SKM-1 (cell line): ENCODE data around the gene COL27A1.

Source experiments
- DNase-seq: peaks from one replicate; lab custom pipeline; 2025; ENCODE audit not compliant: unreplicated experiment; lab: John Stamatoyannopoulos, UW

The COL27A1 gene

DNA sequence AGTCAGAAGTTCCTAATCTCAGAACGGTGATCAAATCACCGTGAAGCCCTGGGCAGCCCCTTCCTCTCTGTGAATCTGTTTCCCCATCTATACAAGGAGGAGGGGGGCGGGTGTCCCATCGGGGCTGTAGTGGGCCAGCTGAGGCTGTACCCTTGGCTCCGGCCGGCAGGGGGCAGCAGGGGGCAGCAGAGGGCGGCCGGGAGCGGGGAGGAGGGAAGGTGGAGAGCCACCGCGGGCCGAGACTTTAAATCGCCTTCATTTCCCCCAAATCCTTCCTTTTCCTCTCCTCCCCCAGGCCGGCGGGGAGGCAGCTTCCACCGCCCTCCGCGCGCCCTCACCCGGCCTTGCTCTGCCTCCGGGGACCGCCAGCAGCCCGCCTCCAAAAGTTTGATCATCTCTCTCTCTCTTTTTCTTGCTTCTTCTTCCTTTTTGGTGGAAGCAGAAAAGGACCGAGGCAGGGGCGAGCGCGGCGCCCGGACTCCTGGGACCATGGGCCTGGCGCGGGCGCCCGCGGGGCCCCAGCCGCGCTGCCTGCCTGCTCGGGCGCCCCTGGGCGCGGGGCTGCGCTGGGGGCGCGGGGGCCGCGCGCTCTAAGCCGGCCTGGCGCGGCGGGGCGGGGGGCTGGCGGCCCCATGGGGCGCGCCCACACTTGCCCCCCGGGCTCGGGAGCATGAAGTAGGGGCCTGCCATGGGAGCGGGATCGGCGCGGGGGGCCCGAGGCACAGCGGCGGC is at the start of gene COL27A1:
Gene COL27A1 (plus strand): TSS at position 275 of the 732 bp plus-strand sequence. CDS start 414 bp downstream, at position 689.
- DNase-seq: peak; percentile 8

DNA sequence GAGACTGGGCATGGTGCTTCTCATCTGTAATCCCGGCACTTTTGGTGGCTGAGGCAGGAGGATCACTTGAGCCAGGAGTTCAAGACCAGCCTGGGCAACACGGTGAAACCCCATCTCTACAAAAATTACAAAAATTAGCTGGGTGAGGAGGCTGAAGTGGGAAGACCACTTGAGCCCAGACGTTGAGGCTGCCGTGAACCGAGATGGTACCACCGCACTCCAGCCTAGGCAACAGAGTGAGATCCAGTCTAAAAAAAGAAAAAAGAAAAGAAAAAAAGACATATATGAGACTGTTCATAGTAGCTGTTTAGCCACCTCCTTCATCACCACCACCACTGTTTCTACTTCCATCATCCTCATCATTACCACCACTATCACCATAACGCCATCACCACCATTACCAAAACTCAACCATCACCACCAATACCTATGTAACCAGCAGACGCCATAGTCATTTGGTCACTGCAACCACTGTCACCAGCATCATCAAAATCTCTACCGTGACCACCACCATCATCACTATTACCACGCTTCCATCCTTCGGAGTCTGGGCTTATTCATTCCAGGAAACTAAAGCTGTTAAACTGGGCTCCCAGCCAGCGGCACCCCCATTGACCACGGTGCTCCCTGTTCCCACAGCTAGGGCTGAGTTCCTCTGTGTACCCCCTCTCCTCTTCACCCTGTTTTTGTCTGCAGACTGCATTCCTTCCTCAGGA is 47.9 kb upstream of the COL27A1 start:
- no peak for DNase-seq

DNA sequence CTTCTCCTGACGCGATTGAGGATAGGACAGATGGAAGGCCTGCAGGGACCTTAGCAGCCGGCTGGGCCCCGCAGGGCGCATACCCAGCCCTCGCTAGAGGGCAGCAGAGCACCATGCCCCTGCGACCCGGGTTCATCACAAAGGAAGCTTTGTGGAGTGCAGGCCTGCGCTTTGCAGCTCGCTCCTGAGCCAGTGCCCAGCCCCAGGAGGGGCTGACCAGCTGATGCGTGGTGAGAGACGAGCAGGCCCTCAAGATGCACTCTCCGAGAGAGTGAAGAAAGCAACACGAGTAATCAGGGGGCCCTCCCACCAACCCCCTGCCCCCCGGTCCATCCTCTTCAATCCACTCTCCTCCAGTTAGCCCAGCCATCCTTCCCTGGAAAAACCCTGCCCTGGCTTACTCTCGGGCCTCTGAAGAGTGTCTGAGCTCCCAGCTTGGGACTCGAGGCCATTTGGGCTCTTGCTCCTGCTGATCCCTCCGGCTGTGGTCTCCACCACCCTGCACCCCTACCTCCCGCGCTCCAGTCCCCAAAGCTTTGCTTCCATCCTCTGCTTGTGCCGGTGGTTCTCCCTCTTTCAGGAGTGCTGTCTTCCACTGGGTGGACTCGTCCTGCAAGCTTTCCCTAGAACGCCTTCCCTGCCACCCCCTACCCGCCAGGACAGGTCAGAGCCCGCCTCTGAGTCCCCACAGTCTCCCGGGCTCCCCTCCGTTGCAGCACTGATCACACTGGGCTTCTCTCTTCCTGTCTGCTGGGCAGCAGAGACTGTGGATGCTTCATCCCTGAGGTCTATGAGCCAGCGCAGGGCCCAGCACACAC is 47.1 kb upstream of the COL27A1 start:
- no peak for DNase-seq

DNA sequence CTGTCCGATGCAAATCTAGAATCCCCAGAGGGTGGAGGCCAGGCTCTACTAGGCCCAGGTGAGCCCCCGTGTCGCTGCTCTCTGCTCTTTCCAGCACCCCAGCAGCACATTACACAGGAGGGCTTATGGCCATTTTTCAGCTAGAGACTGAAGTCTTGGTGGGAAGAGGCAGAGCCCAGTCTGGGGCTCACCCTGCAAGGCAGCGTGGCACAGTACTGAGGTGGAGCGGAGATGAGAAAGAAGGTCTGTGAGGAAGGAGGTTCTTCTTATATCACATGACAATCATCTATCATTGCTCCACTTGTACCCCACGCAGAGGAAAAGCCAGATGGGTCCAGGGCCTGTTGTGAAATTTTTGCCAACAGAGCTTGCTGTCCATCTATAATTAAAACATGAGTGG is 46.2 kb upstream of the COL27A1 start:
- DNase-seq: no peak

DNA sequence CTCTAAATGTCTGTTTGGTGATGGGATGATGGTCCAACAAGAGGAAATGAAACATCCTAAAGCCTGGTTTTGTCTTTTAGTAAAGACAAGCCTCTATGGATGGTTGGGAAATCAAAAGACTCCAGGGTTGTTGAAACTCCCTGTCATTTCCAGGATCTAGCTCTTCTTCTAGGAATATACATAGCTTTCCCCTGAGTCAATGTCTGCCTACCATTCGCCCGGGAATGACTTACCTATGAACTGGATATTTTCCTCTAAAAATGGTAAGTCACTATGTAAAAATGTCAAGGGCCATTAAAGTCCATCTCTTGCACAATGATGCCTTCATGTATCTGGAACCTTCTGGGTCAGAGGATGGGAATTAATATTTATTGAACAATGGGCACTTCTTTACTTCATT is 45.2 kb upstream of the COL27A1 start:
- no peak for DNase-seq

DNA sequence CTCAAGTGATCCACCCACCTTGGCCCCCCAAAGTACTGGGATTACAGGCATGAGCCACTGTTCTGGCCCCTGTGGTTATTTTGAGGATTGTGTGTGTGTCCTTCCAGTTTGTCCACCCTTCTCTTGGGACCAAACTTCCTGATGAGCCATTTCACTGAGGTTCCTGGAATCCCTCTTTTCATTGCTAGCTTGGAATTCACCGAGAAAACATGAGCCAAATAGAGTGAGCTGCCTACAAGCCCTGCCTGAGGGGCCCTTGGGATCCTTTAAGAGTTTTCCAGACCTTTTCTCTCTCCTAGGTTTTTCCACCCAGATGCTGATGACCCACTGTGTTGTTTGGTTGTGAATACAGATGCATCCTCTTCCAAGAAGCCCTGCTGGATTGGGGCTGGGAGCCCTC is 43.0 kb upstream of the COL27A1 start:
- no peak for DNase-seq

DNA sequence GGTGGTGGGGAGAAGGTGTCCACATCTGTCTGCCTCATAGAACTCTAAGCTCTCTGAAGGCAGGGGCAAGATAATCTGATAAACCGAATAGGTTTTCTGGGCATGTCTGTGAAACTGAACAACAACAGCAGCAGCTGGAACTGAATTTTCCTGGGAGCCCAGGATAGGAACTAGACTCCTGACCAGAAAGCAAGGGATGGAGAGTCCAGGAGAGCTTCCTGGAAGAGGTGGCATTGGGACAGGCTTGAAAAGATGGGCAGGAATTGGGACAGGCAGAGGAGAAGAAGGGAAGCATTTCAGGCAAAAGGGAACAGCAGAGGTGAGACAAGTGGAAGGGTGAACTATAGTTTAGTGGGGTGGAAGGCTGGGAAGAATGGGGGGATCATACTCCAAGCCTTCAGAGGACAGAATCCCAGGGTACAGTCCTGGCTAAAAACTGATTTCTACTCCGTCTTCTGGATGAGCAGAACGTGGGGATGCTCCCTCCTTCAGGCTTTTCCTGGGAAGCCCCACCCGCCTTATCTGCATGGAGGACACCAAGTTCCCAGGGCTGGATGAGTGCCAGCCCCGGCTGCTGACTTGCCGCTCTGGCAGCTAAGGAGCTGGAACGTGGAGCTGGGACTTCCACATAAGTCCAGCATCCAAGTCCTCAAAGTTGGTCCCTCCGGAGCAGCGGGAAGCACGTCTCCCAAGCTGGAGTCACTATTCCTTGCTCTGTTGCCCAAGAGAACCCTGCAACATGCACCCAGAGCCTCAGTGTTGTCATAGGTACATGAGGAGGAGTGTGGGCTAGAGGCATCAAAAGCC is 42.4 kb upstream of the COL27A1 start:
- no peak for DNase-seq

DNA sequence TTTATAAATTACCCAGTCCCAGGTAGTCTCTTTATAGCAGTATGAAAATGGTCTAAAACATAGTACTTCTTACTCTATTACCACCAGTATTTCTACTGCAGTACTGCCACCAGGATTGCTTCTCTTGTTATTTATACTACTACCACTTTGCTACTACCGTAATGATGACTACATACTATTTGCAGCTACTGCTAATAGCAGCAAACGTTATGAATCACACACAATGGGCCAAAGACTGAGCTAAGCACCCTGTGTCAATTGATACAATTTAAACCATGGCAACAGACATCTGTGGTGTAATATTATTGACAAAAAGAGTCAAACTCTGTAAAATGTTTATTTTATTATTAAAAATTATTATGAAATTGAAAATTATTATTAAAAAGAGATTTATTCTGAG is 41.0 kb upstream of the COL27A1 start:
- DNase-seq: no peak

DNA sequence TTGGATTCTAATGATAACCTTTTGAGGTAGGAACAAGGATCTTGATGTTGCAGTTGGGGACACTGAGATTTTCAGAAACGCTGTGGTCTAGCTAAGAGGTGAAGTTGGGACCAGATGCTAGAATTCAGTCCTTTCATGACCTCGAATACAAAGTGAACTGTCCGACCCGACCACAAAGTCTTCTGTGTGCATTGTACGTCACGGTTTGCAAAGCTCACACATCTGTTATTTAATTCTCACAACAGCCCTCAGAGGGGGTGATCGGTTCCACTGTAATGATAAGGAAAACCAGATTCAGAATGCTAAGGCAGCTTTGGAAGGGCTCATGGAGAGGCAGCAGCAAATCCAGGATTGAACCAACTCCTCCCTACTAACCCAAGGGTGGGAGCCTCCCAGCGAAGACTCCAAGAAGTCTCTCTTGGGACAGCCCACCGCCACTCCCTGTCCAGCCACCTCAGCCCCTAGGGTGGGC is 39.6 kb upstream of the COL27A1 start:
- DNase-seq: no peak

DNA sequence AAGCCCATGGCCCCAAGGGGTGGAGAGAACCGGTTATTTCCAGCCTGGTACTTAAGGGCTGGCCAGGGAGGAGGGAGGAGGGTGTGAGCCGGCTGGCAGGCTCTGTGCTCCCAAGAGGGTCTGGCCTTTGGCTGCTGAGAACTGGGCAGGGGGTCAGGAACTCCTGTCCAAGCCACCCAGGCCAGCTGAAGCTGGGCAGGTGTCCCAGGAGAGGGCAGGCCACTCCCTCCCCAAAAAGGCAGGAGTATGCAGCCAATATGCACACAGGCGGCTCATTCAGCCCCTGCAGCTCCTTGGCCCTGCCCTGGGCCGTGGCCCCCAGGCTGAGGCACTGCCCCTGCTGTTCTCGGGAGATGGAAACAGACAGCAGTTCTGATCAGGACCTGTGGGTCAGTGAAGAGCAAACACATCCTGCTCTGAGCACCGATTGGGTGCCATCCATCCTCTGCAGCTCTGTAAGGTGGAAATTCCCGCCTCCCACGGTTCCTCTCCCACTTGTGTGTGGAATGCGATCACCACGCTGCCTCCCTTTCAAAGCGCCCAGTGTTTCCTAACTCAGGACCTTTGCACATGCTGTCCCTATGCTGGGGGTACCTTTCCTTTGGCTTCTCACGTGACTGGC is 39.1 kb upstream of the COL27A1 start:
- DNase-seq: no peak

DNA sequence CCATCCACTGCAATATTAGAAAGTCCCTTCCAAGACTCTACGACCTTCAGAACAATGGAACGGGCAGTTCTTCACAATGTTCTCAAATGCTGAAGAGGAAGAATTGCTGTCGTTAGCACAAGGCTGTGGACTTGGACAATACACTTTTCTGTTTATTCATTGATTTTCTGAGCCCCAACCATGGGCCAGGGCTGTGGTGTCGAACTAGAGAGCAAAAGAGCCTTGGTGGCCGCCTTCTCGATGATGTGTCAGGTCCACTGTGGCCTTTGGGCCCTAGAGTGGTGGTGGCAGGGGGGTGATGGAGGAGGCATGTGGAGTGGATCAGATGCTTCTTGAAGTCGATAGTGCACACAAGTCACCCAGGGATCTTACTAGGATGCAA is 37.7 kb upstream of the COL27A1 start:
- DNase-seq: no peak

DNA sequence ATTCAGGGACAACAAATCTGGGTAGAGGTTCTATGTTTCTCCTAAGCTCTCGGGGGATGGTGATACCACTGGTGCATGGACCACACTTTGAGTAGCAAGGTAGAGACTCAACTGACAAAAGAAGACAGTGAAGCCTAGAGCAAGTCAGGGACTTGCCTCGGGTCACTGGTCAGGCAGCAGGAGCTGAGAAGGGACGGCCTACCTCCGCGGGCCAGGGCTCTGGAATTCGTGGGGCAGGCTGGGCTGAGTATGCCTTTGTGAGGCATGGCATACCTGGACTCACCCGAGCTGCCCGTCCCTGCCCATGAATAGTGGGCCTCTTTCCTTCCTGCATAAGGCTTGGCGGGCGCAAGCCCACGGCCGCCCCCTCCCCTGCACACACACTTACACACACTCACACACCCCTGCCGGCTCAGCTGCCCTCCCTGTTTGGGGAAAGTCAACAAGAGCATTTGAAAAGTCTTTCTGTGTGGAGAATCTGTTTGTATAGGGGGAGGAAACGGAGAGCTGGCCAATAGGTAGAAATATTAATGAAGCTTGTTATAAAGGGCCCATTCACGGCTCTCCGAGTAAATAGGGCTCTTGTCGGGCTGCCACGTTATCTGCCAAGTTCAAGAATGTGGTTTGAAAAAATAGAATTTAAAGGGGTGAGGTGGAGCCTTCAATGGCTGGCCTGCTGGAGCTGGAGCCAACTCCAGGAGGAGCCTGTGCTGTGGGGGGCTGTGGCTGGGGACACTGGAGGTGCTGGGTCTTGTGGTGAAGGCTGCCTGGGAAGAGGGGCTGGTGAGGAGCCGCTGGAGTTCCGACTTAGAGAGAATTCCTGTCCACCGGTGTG is 37.1 kb upstream of the COL27A1 start:
- DNase-seq: no peak

DNA sequence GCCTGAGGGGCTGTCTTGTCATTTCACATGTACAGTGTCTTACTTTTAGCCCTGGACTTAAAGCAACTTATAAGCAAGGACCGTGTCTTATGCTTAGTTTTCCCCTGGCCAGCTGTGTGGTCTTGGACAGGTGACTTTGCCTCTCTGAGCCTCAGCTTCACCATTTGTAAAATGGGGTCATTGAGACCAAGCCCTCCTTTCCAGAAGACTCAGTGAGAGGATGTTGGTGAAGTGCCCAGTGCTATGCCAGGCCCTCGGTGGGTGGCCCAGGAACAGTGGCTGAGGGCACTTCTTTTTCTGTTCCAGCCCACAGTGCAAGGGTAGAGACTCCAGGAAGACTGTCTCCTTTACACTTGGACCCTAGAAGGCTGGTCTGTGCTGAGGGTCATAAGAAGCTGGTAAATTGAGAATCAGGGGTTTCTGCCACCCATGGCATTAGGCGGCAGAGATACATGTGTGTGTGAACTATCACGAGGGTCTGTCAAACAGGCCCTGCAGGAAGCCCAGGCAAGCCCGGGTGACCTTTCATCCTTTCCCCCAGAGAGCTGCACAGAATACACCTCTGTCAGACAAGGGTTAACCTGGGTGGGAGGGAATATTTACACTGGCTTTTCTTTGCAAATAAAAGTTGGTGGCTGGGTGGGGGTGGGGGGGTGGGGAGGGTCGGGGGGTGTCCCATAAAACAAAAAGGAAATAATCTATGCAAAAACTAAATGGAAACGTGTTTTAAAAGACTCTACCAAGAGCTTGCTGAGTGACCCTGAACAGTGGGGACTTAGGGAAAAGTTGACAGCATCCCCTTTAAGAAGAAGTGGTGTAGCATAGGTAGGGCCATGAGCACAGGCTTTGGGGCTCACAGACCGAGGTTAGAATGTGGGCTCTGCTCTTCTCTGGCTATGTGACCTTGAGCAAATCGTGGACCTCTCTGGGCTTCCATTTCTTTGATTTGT is 35.8 kb upstream of the COL27A1 start:
- no peak for DNase-seq

DNA sequence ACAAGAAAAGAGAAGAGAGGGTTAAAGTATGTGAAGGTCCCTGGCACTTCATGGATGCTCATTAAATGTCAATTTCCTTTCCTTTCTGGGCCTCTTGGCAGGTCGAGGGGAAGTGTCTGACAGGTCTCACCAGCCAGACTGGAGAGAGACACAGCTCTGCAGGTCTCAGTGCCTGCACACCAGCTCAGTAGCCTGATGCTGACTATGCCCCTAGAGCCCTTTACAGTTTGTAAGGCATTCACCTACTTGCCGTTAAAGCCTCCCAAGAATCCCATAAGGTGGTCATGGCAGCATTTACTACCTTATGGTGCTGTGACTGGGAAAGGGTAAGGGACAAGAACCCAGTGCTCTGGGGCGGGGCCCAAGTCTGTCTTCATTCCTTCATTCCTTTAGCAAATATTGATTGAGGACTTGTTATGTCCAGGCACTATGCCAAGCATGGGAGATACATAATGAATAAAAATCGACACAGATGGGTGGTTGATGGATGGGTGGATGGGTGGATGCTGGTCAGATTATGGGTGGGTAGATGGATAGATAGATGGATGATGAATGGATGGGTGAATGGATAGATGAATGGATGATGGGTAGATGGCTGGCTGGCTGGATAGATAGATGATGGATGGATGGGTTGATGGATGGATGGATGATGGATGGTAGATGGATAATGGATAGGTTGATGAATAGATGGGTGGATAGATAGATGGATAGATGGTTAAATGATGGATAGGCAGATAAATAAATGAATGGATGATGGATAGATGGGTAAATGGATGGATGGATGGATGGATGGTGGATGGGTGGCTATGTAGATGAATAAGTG is 34.9 kb upstream of the COL27A1 start:
- DNase-seq: no peak

DNA sequence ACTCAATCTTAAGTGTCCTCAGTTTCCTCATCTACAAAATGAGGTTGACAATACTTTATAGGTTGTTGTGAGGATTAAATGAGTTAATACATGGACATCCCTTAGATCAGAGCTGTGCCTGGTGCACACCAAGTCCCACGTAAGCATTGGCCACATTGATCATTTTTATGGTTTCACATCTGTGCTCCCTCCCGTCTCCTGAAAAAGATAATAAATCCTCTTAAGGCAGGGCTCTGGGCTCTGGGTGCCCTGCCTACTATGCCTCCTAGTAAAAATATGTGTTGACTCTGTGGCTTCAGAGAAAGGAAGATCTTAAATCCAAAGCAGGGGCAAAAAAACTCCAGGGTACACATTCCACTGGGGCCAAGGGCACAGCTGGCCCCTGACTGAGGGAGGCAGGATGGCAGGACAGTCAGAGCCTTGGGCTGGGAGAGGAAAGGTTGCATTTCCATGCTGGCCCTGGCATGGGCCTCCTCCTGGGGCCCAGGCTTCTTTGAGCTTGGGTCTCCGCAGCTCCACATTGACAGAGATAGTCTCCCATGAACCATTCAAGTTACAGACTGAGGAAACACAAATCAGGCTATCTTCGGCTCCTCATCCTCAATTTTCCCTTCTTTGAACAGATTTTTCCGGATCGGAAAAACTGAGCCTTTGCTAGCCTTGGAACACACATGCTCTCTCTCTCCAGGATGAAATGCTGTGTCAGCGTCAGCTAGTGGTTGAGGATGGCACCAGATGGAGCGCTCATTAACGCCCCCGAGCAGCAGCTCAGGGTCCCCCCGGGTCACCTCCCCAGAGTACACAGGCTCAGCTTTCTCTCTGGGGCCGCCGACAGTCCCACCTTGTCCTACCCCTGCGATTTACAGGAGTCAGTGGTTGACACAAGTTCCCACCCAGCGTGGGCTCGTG is 33.9 kb upstream of the COL27A1 start:
- no peak for DNase-seq
